ENCODE results near the gene KRT7. TPM values are rescaled to one million over a fixed set of nuclear protein-coding genes. Genes with fewer than 3 reads are reported as not detected.

Gene KRT7
- total RNA-seq, 2 experiments from 2014 or later = not detected

DNA sequence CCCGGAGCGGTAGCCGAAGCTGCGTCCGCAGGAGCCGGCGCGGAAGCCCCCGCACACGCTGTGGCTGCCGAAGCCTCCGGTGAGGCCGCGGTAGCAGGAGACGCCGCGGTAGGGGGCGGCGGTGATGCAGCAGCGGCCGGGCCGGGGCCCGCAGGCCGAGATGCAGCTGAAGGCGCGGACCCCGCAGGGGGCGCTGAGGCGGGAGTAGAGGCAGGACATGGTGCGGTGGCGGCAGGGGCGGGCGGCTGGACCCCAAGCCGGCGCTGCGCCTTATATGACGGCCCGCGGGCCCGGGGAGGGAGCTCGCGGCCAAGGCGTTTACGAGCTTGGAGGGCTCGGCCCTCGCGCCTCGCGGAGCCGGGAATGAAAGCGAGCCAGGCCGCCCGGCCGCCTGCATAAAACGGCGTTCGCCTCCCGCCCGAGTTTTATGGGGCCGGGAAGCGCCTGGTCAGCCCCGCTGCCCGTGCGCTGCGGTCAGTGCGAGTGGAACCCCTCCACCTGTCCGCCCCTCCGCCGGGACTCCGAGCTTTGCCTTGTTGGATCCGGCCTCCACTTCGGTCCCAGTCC, 25.4 kb downstream of the KRT7 start:
- Mint-ChIP-seq H3K36me3 (ENCODE audit: low read depth) (no peaks in the 10 kb centered on the region), H3K27me3 (peaks cover 91% of the 10 kb centered on the region), H3K9me3 (no peaks in the 10 kb centered on the region), H3K27ac (no peak overlapping the region), H3K4me1 (ENCODE audit: low read depth) (peaks cover 12% of the 10 kb centered on the region), H3K4me3 (no peak overlapping the region)
- TF ChIP-seq, protein P1, sequence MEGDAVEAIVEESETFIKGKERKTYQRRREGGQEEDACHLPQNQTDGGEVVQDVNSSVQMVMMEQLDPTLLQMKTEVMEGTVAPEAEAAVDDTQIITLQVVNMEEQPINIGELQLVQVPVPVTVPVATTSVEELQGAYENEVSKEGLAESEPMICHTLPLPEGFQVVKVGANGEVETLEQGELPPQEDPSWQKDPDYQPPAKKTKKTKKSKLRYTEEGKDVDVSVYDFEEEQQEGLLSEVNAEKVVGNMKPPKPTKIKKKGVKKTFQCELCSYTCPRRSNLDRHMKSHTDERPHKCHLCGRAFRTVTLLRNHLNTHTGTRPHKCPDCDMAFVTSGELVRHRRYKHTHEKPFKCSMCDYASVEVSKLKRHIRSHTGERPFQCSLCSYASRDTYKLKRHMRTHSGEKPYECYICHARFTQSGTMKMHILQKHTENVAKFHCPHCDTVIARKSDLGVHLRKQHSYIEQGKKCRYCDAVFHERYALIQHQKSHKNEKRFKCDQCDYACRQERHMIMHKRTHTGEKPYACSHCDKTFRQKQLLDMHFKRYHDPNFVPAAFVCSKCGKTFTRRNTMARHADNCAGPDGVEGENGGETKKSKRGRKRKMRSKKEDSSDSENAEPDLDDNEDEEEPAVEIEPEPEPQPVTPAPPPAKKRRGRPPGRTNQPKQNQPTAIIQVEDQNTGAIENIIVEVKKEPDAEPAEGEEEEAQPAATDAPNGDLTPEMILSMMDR (IDR thresholded peaks at IDR 0.05) = no peak
- CTCF ChIA-PET = no interaction called here
- Histone ChIP-seq H3K4me3 (ENCODE audit: low read length) (no peak overlapping the region), H3K4me1 (ENCODE audit: insufficient read depth, low read length) (peaks cover 4% of the 10 kb centered on the region), H3K27ac (ENCODE audit: low read depth in 1 of 2, low read length in 2 of 2) (no peak overlapping the region), H3K9me3 (ENCODE audit: control insufficient read depth in 1 of 2, insufficient read depth in 1 of 2, low read length in 2 of 2) (peaks cover 0 to 4% of the 10 kb centered on the region in 2 experiments), H3K36me3 (ENCODE audit: insufficient read depth, low read length) (no peaks in the 10 kb centered on the region), H3K27me3 (ENCODE audit: control insufficient read depth in 1 of 2, insufficient read depth in 2 of 2, low read length in 2 of 2) (peaks cover 30 to 49% of the 10 kb centered on the region in 2 experiments)
- DNase-seq = no peak
- intact Hi-C loops (cut with DNase I, micrococcal nuclease) = no loop called here
- POLR2A ChIA-PET = no interaction called here
- ATAC-seq (ENCODE audit: poor library complexity) = no peak

DNA sequence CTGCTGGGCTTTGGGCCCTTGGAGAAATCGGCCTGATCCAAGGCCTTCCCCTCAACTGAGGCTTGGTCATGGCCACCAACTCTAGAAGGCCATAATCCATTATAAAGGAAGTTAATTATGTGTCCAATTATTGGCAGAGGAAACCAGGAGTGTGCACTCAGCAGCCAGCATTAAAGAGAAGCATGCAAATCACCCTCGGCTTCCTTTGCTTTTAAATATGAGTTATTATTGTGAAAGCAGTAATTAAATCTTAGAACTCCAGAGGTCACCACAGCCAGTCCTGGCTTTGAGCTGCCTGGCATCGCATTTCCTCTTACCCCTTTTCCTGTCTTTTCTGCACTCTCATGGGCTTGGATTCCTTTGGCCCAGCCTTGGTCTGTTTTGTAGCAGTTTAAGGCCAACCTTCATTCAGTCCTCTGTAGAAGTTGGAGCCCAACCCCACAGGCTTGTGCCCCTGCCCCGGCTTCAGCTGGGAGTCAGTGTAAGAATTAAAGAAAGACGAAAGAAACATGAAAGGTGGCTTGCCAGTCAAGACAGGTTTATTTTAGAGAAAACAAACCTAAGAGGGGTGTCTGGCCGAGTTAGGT, 26.7 kb downstream of the KRT7 start:
- H3K27me3 Mint-ChIP-seq = peaks cover 77% of the 10 kb centered on the region
- H3K4me1 Mint-ChIP-seq (ENCODE audit: low read depth) = peaks cover 12% of the 10 kb centered on the region

DNA sequence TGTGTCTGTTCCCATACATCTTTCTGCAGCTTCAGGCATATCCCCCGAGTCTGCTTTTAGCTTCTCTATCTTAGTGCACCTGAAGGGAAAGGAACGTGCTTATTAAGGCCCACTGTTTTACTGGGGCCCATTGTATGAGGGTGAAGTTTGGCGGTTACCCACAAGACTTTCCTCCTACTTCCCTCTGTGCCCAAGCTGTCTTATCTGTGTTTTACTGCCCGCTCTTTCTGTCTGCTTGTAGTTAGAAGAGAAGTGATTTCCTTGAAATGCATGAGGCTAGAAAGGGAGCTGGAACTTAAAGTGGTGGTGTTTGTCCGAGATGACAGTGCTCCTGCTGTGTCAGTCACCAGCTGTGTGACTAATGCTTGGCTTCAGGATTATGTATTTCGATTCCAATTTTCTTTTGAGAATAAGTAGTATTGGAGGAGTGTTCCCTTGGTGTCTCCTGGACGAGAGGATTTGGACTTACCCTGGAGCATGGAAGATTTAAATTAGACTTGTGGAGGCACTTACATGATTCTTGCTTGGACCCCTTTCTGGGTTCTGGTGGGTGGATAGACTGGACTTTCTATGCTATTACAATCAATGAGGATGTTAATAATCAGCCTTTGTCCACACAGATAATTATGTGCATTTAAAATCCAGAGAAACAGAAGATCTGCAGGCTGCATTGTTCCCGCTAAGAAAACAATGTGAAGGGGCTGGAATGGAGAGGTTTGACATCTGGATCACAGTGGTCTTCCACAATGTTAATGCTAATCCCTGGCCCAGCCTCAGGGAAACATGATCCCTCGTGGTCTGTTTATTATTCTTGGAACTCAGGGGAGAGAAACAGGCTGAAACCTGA, 27.5 kb downstream of the KRT7 start:
- no peak overlapping the region for H3K27ac Mint-ChIP-seq
- no peaks in the 10 kb centered on the region for H3K9me3 Mint-ChIP-seq
- H3K4me1 Mint-ChIP-seq (ENCODE audit: low read depth) = peaks cover 12% of the 10 kb centered on the region
- Histone ChIP-seq H3K27me3 (ENCODE audit: control insufficient read depth in 1 of 2, insufficient read depth in 2 of 2, low read length in 2 of 2) (peaks cover 30 to 45% of the 10 kb centered on the region in 2 experiments), H3K27ac (ENCODE audit: low read depth in 1 of 2, low read length in 2 of 2) (no peak overlapping the region), H3K36me3 (ENCODE audit: insufficient read depth, low read length) (no peaks in the 10 kb centered on the region), H3K9me3 (ENCODE audit: control insufficient read depth in 1 of 2, insufficient read depth in 1 of 2, low read length in 2 of 2) (peaks cover 0 to 7% of the 10 kb centered on the region in 2 experiments), H3K4me1 (ENCODE audit: insufficient read depth, low read length) (peaks cover 4% of the 10 kb centered on the region), H3K4me3 (ENCODE audit: low read length) (no peak overlapping the region)
- intact Hi-C loops (cut with DNase I, micrococcal nuclease) = no loop called here
- H3K36me3 Mint-ChIP-seq (ENCODE audit: low read depth) = no peaks in the 10 kb centered on the region
- ChIA-PET POLR2A (no interaction called here), CTCF (no interaction called here)
- TF ChIP-seq, protein P1 (IDR thresholded peaks at IDR 0.05) = no peak
- H3K4me3 Mint-ChIP-seq = no peak overlapping the region
- peaks cover 74% of the 10 kb centered on the region for H3K27me3 Mint-ChIP-seq
- ATAC-seq (ENCODE audit: poor library complexity) (no peak), DNase-seq (no peak)

More for the DNA sequence above, 26.7 kb downstream of the KRT7 start:
- Histone ChIP-seq H3K4me1 (ENCODE audit: insufficient read depth, low read length) (peaks cover 4% of the 10 kb centered on the region), H3K27ac (ENCODE audit: low read depth in 1 of 2, low read length in 2 of 2) (no peak overlapping the region), H3K36me3 (ENCODE audit: insufficient read depth, low read length) (no peaks in the 10 kb centered on the region), H3K4me3 (ENCODE audit: low read length) (no peak overlapping the region), H3K27me3 (ENCODE audit: control insufficient read depth in 1 of 2, insufficient read depth in 2 of 2, low read length in 2 of 2) (peaks cover 30 to 47% of the 10 kb centered on the region in 2 experiments), H3K9me3 (ENCODE audit: control insufficient read depth in 1 of 2, insufficient read depth in 1 of 2, low read length in 2 of 2) (peaks cover 0 to 7% of the 10 kb centered on the region in 2 experiments)
- ChIA-PET CTCF (no interaction called here), POLR2A (interaction anchor here (1.0 kb wide), 1 partner anchor 22 kb away, joined by 3 read pairs; no protein-coding TSS in a partner anchor)
- Mint-ChIP-seq H3K27ac (no peak overlapping the region), H3K4me3 (no peak overlapping the region), H3K36me3 (ENCODE audit: low read depth) (no peaks in the 10 kb centered on the region), H3K9me3 (no peaks in the 10 kb centered on the region)
- intact Hi-C loops (cut with DNase I, micrococcal nuclease) = no loop called here
- DNase-seq = no peak
- no peak for ATAC-seq (ENCODE audit: poor library complexity)
- TF ChIP-seq, protein P1 (IDR thresholded peaks at IDR 0.05) = no peak

Measured in CD4-positive, alpha-beta T cell (primary cell).